H7 (cell line): ENCODE results near the gene ITGA6. TPM values are rescaled to one million over a fixed set of nuclear protein-coding genes. Genes with fewer than 3 reads are reported as not detected.
A peak's percentile ranks its signal among the peaks of the same experiment; 100 is the strongest.

ENCODE experiments used
- DNase-seq: peaks from one replicate; pipeline ENCODE4 v3.0.0; 2012
- H3K27me3 ChIP-seq: 2 replicates; pipeline ENCODE4 v1.6.0; 2011; ENCODE audit warnings: mild to moderate bottlenecking, low read length; ENCODE audit not compliant: control insufficient read depth, insufficient read depth
- H3K36me3 ChIP-seq: replicated peaks from 2 replicates; pipeline ENCODE4 v1.5.1; 2011; ENCODE audit warnings: low read length; ENCODE audit not compliant: control insufficient read depth, insufficient read depth
- H3K4me3 ChIP-seq: 2 replicates; pipeline ENCODE4 v1.5.1; 2011; ENCODE audit warnings: low read depth, mild to moderate bottlenecking, control low read depth, low read length, moderate library complexity; ENCODE audit not compliant: insufficient read depth
- total RNA-seq: library from RNA; depleted of rRNA; stranded (reverse); fragments of >200 nt; shearing (Covaris generic); gene quantifications from 2 replicates; pipeline ENCODE4 v1.2.3, GENCODE V29; 2014

The ITGA6 gene
- total RNA-seq, 1 experiment from 2014 or later: 57.3 TPM

DNA sequence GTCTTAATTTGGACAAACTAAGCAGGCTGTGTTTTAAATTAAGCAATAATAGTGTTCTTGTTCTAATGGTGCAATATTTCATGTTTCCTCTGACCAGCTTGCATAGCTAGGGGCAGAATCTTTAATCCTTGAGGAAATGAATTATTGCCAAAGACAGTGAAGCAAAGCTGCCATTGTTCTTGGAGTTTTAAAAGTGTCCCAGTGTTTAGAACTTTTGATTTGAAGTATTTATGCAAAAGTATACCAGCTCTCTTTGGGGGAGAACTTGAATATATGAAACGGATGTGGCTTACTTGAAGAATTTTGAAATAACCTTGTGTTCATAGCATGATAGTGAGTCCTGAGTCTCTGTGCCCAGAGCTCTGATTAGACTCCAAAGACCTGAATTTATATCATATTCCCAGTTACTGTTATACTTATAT is 33.4 kb downstream of the ITGA6 start:
- Histone ChIP-seq H3K36me3 (no peaks in the 10 kb centered on the region; the same call in 1 of the 2 replicates), H3K4me3 (no peak overlapping the region), H3K27me3 (no peaks in the 10 kb centered on the region; the same call in 1 of the 2 replicates)
- DNase-seq: no peak

DNA sequence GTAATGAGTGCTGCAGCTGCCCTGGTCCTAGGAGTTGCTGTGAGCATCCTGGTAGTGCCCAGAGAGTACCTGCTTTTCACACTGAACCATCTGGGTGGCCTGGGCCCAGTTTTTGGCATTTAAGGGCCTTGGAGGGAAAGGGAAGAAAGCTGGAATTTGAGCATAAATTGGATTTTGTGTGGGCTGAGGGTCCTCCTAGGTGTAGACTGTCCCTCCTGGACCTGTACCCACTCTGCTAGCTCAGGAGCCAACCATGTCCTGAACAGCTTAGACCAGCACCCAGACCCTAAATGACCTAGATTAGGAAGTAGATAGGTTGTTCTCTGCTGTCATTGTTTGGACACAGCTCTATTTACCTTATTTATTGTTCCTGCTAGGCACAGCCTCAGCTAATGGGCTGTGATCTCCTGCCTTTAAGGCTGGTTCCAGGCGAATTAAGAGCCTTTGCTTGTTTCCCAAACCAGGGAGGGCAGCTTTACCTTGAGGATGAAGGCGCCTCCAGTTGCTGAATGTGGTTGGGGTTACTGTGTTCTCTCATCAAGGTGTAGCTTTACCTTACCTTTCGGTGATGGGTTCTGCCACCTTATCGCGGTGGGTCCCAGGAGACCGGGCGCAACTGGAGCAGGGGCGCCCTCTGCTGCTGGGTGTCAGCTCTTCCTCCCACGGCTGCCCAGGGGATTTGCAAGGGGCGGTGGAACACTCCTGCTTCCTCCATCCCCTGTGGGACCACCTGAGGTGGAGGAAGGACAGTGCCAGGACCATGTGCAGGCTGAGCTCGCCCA is 34.4 kb downstream of the ITGA6 start:
- DNase-seq: peak; percentile 77
- H3K4me3 ChIP-seq: no peak overlapping the region
- no peaks in the 10 kb centered on the region; the same call in 1 of the 2 replicates for H3K27me3 ChIP-seq
- peaks cover 3% of the 10 kb centered on the region for H3K36me3 ChIP-seq

DNA sequence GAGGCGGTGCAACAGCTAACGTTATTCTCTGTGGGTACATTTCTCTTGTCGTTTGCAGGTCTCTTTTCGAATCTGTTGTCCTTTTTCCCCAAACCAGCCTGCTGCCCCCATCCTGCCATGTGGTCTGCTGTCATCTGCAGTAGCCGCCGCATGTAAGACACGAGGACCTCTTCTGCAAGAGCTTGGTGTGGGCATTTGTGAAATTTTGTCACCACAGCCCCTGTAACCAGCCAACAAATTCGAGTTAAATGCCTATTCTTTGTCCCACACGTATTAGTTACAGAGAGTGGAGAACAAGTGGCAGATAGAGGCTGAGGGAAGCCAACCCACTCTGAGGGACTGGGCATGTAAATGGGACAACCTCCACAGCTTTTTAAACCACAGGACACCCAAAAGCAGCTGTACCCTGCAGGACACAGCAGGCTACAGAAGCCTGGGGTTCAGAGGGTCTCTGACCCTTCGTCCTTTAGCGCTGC is 35.0 kb downstream of the ITGA6 start:
- Histone ChIP-seq H3K4me3 (no peak overlapping the region), H3K36me3 (peaks cover 5% of the 10 kb centered on the region), H3K27me3 (no peaks in the 10 kb centered on the region; the same call in 1 of the 2 replicates)
- DNase-seq: no peak

DNA sequence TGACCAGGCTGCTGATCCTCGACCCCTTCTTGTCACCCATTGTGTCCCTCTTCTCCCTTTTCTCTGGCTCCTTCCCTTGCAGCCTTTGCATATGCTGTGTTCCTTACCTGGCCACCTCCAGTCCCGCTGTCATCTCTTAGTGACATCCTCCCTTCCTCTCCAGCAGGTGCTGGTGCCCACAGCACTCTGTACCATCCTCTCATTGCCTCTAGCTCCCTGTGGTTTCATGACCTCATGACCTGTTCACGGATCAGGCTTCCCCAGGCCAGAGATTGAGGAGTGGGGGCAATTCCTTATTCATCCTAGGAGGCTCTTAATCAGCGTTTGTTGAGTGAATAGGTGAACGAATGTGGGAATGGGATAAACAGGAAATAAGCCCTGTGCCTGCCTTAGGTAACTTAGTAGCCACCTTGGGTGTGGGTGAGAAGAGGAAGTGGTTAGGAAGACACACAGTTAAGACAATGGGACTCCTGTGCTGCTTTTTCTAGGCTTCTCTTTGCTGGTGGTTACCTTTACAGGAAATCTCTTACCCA is 35.5 kb downstream of the ITGA6 start:
- no peak for DNase-seq

DNA sequence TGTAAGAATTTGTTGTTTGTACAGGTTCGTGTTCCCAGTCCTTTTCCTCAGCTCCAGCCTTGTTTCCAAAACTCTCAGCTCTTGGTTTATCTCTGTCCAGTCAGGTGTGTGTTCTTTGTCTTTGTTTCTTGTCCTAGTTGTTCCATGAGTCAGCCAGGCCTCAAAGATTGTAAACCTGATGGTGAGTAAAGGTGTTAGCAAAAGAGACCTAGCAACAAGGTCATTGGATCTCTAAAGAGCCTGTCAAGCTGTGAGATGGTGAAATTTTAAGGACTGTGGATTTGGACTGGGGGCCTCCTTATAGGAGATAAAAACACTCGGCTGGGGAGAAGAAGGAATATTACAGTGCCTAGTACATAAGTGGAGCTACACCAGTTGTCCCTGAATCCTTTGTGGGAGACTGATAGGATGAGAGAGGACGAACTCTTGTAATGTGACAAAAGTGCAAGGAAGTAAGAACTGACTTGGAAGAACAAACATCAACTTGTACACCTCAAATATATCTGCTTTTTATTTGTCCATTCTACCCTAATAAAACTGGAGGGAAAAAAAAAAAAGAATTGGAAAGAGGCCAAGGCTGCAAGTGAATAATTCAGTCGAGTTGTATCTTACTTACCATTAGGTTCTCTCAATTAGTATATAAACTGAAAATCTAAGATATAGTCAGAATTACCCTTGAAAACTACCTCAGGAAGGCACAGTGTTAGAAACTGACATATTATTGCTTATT is 37.2 kb downstream of the ITGA6 start:
- Histone ChIP-seq H3K36me3 (peaks cover 7% of the 10 kb centered on the region), H3K27me3 (no peaks in the 10 kb centered on the region; the same call in 1 of the 2 replicates), H3K4me3 (no peak overlapping the region)
- no peak for DNase-seq

More for the DNA sequence above, 35.5 kb downstream of the ITGA6 start:
- H3K27me3 ChIP-seq: no peaks in the 10 kb centered on the region; the same call in 1 of the 2 replicates
- no peak overlapping the region for H3K4me3 ChIP-seq
- H3K36me3 ChIP-seq: peaks cover 6% of the 10 kb centered on the region

DNA sequence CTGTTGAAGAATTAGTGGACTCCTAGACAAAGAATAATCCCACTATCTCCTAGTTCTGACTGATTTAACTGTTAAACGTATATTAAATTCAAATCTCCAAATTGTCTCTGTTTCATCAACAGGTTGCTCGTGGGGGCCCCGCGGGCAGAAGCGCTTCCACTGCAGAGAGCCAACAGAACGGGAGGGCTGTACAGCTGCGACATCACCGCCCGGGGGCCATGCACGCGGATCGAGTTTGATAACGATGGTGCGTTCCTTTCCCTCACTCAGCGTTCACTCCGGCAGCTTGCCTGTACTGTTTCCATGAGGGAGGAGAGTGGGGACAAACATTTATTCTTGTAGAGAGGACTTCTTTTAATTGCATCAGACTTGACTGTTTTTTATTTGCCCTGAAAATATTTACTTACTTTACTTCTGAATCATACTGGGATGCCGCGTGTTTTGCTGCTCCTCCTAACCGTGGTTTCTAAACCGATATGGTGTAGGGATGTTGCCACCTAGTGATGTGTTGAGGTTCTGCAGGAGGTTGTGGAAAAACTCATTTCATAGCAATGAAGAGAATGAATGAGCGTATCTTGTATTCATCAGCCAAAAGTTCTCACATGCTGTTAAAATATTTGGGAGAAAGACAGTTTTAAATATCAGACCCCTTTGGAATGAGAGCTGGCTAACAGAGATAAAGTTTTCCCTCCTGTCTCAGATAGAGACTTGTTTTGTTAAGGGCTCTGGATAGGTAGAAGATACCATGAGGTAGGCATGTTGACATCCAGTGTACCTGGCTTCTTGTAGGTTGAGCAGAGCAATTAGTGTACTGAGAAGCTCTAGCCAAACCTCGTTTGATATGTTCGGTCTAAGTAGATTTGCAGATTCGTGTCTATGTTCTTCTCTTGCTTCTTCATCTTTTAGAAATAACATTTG is 38.3 kb downstream of the ITGA6 start:
- Histone ChIP-seq H3K36me3 (peaks cover 7% of the 10 kb centered on the region), H3K27me3 (no peaks in the 10 kb centered on the region; the same call in 1 of the 2 replicates), H3K4me3 (no peak overlapping the region)
- peak; percentile 54 for DNase-seq

DNA sequence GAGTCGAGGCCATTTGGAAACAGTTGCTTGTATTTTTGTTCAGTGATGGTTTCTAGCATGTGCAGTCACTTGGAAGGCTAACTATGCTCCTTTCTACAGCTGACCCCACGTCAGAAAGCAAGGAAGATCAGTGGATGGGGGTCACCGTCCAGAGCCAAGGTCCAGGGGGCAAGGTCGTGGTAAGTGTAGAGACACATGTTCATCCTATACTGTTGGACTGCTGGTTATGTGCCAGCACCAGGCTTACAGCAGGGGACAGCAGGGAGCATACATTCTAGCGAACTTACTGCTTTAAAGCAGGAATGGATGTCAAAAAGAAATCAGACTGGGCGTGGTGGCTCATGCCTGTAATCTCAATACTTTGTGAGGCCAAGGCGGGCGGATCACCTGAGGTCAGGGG is 40.0 kb downstream of the ITGA6 start:
- H3K4me3 ChIP-seq: no peak overlapping the region
- no peaks in the 10 kb centered on the region for H3K27me3 ChIP-seq
- peaks cover 12% of the 10 kb centered on the region for H3K36me3 ChIP-seq
- no peak for DNase-seq

DNA sequence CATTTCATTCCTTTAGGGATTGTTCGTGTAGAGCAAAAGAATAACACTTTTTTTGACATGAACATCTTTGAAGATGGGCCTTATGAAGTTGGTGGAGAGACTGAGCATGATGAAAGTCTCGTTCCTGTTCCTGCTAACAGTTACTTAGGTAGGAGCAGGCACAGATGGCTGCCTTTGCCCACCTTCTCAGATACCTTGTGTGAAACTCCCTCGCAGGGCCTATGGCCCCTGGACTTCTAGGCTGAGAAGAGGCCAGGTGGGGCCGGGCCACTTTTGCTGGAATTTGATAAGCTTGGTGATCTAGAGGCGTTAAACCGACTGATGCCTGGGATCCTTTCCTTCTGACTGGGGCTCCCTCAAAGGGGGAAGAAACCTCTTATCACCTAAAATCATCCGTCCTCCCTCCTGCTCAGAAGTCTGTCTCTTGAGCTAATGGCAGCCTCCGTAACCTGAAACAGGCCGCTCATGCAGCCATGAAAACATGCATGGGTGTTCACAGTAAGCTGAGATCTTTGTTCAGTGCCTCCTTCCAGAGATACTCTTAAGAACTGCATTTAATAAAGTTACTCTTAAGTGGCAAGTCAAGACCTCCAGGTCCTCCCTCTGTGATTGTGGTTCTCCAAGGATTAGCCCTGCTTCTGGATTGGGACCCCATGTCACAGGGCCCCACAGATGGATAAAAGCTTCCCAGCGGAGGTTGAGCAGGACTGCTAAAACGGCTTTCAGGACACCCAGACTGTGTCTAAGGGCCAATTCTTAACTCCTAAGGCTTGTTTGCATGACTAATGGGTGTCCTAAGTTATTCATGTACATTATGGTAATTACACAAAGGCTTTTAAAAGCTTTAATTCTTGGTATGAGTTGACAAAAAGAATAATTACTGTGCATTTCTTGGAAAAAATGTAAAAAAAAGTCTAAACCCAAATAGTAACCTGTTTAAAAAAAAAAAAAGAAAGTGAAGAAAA is 43.9 kb downstream of the ITGA6 start:
- no peak for DNase-seq

DNA sequence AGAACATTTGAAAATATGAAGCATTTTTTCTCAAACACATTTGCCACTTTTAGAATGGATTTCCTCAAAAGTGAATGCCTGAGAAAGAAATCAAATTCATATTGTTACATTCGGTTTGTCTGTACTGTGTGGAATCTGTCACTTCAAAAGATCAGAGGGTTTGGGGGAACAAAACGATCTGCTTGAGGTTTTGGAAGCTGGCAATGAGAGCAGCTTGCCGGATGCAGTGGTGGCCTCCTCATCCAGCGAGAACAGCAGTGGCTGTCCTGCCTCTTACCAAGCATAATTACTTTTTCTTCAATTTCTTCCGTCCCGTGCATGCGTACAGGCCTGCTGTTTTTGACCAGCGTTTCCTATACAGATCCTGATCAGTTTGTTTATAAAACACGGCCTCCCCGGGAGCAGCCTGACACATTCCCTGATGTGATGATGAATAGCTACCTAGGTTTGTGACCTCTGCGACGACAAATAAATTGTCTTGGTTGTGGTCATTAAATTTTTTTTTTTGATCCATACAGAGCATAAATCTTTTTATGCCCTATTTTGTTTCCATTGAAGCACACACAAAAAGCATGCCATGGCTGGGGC is 45.2 kb downstream of the ITGA6 start:
- Histone ChIP-seq H3K36me3 (peaks cover 9% of the 10 kb centered on the region), H3K27me3 (no peaks in the 10 kb centered on the region), H3K4me3 (no peak overlapping the region)
- DNase-seq: no peak

More for the DNA sequence above, 43.9 kb downstream of the ITGA6 start:
- Histone ChIP-seq H3K4me3 (no peak overlapping the region), H3K36me3 (peaks cover 12% of the 10 kb centered on the region), H3K27me3 (no peaks in the 10 kb centered on the region)

DNA sequence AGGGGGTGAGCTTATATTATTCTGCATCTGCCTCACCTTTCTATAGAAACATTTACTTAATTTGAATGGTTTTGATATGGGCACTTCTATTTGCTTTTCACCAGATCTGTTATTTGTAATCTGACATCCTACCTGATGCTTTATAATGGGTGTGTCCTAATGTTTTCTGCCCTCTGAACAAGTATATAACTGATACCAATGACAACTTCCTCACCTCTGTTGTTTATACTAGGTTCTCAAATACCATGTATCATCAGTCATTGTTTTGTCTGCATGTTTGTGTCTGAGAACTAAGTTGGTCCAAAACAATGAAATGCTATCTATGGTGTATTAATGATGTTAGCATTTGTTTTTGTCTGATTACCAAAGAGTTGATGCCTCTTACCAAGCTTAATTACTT is 45.8 kb downstream of the ITGA6 start:
- no peak for DNase-seq
- H3K4me3 ChIP-seq: no peak overlapping the region
- peaks cover 10% of the 10 kb centered on the region for H3K36me3 ChIP-seq
- H3K27me3 ChIP-seq: no peaks in the 10 kb centered on the region

DNA sequence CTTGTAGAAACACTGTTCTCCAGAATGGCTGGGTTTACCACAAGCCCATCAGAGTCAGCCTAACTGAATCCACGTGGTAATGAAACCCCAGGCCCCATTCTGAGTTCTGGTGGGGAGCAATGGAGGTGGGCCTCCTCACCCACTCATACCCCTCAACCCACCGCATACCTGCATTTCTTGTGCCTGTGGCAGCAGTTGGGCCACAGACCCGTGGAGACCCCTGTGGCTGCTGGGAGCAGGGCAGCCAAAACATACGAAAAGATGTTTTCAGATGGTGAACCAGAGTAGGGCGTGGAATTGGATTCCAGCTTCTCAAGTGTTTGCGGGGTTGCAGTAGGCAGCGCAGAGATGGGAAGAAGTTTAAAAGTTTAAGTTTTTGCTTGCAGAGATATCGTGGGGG is 51.0 kb downstream of the ITGA6 start:
- peaks cover 12% of the 10 kb centered on the region for H3K36me3 ChIP-seq
- H3K4me3 ChIP-seq: no peak overlapping the region
- no peaks in the 10 kb centered on the region for H3K27me3 ChIP-seq
- peak; percentile 33 for DNase-seq

DNA sequence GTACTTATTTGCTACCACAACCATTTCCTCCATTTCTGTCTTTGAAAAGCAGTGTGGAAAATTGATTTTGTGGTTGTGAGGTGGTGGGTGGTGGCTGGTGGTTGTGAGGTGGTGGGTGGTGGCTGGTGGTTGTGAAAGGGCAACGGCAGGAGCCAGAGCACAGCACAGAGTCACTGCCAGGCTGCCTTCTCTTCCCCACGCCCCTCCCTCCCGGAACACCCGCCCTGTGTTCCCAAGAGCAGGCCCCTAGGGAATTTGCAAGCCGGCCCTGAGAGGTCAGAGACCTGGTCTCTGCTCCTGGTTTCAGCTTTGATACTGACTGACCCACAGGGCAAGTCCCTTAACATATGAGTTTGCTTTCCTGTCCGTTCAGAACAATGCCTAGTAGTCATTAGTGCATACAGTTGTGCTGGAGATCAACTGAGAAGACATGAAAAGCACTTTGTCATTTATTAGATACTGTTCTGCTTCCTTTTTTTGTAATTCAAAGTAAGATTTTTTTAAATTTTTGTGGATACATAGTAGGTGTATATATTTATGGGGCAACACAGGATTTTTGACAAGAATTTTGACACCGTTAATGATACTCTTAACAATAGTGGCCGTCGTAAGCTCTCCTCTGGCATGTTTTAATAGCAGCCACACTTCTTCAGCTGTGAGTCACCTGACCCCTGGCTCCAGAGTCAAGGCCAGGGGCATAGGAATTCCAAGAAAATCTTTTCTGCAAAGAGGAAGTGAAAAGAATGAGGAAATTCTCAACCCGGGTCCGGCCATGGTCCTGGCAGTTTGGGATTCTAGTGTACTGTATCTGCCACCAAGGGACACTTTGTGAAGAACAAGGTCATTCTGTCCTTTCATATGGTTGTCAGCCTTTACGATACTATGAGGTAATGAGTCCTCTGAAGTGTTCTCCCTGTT is 53.2 kb downstream of the ITGA6 start:
- no peak overlapping the region for H3K4me3 ChIP-seq
- DNase-seq: no peak
- no peaks in the 10 kb centered on the region for H3K27me3 ChIP-seq
- peaks cover 12% of the 10 kb centered on the region for H3K36me3 ChIP-seq
